Retina (tissue), 1 donor: ENCODE results near the gene BGN.

Source experiments
- DNase-seq: peaks from one replicate; pipeline ENCODE4 v3.0.0-alpha.2; 2016

The BGN gene

GRCh38 chrX:153509592-153509991 lies 14.8 kb downstream of the BGN start:
- DNase-seq = no peak

- no peak for DNase-seq
Observed at GRCh38 chrX:153510383-153510782, 15.6 kb downstream of the BGN start.

DNA sequence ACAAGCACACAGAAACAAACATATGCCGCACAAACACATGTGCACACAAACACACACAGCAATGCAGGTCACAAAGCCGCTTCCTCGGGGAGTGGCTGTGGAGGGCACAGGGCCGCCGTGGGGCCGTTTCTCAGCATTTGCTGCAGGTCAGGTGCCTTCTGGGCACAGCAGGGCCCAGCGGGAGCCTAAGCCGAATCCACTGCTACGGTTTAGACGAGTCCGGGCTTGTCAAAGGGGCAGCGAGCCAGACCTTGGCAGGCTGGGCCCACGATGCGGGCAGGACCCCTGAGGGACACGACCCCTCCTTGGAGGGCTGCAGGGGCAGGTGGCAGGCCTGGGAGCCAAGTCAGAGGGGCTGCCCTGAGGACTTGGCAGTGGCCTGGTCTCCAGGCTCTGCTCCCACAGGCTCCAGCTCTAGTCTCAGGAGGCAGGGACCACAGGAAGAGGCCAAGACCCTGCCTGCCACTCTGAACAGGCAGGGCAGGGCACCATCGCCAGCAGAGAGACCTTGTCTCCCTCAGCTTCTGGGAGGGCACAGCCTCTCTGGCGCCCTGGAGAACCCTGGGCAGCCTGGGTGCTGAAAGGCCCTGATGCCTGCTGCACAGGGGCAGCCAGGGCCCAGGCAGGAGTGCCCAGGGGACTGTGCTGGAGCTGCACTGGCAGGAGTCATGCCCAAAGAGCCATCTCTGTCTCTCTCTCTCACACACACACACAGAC lies 17.2 kb downstream of the BGN start:
- DNase-seq = no peak

GRCh38 chrX:153512501-153512893 lies 17.7 kb downstream of the BGN start:
- DNase-seq = no peak

DNA sequence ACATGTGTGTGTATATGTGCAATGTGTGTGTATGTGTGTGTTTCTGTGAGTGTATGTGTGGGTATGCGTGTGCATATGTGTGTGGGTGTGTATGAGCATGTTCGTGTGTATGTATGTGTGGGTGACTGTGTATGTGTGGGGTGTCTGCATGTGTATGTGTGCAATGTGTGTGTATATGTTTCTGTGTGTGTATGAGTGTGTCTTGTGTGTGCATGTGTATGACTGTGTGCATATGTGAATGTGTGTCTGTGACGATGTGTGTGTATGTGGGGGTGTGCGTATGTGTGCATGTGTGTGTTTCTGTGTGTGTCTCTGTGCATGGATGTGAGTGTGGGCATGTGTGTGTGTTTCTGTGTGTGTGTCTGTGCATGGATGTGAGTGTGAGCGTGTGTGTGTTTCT lies 18.5 kb downstream of the BGN start:
- DNase-seq = no peak

DNA sequence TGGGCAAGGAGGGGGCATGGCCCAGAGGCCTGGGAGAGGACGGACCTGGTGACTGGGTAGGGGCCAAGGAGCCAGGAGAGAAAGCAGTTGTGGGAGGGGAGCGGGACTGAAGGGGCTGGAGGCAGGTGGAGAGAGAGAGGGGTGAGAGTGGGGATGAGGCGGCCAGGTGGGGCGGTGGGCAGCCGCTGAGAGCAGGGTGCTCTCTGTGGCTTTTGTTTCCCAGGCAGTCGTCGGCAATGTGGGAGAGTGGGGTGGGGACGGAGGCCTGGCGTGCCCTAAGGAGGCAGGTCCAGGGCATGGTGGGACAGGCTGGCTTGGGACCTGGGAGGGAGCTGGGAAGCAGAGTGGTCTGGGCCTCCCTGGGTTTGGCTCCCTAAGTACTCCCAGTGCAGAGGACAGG lies 19.5 kb downstream of the BGN start:
- DNase-seq = no peak

DNA sequence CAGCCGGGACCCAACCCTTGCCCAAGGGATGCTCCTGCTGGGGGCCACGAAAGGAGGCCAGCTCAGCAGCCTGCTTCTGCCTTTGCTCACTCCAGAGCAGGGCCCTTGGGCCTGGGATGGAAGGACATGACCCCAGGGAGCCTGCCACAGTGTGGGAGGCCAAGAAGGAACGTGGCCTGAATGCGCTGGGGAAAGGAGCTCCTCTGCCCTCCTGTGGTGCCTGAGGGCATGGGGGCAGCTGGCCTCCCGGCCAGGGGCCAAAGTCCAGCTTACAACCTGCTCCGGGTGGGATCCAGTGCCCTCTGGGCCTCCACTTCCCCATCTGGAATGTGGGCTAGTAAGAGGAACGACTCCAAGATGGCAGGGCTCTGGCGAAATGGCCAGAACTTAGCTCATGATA lies 20.7 kb downstream of the BGN start:
- no peak for DNase-seq

GRCh38 chrX:153516073-153516472 lies 21.3 kb downstream of the BGN start:
- no peak for DNase-seq

DNA sequence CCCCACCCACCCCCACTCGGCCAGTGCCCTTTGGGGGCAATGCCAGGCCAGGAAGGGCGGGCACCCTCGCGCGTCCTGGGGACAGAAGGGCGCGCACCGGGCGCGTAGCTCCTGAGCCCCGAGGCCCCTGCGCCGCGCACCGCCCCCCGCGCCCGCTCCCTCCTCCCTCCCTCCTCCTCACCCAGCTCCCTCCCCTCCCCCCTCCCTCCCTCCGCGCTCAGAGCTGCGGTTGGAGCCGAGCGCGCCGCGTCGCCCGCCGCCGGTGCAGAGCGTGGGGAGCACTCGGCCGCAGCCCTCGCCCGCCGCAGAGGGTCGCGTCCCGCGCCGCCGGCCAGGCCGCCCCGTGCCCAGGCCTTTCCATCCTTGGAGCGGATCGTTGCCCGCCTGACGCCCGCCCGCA lies 22.6 kb downstream of the BGN start, which contains the start of gene ATP2B3:
Gene ATP2B3, plus strand, starts transcription at position 220 of the 400 bp plus-strand sequence. CDS start 18,606 bp downstream, outside the sequence.
- no peak for DNase-seq

DNA sequence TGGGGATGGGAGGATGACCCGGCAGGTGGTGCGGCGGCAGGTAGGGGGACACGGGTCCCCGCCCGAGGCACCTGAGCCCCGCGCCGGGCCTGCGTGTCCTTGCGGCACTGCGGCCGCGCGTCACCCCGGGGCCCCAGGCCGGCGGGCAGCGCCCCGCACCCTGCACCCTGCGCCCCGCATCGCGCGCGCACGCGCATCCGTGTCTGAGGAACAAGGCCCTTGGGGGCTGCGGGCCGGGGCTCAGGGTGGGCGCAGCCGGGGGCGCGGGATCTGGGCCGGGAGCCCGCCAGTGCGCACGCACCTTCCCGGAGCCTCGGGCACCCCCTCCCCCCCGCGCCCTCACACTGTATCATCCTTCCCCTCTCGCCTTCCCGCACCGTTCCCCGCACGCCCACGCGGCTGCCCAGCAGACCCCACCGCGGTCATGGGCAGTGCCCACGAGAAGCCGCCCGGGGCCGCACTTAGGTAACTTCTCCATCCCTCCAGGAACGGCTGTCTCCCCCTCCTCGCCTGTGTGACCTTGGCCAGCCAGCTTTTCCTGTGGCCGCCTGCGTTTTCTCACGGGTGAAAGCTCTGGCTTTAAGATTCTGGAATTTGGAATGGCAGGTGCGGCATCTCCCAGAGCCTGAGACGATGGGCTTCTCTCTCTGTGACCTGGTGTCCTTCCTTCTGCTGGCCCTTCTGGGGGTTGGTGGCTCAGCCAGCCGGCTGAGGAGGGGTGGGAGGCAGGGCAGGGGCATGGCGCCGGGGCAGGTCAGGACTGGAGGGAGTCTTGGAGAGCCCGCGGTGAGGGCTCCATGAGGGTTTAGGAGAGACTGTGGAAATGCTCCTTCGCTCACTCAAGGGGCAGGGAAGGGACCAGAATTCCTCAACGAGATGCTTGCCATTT lies 23.4 kb downstream of the BGN start:
- no peak for DNase-seq

DNA sequence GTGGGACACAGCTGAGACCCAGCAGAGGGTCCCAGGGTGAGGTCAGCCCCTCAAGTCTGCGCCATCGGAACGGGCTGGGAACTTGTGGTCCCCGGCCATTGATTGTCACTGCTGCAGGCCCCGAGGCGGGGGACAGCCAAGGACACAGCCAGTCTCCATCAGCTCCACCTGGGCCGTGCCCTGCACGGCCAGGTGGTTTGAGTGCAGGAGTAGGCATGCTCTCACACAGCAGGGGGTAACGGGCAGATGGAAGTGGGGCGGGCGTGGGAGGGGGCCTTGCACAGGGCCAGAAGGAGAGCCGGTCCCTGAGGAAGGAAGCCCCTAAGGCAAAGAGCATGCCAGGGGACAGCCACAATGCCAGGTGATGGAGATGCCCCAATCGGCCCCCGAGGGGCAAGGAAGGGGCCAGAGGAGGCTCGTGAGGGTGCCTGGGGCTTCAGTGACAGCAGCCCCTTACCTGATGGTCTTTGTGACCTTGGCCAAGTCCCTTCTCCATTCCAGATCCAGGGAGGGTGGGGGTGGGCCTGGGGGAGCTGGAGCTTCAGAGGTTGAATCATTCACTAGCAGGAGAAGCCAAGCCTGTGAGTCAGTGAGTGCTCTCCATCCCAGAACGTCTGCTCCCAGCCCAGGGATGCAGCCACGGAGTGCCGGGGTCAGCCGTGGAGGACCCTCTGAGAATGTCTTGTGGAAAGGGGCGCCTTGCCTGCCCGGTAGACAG lies 24.9 kb downstream of the BGN start:
- DNase-seq = no peak

GRCh38 chrX:153520287-153520917 lies 25.6 kb downstream of the BGN start:
- no peak for DNase-seq

DNA sequence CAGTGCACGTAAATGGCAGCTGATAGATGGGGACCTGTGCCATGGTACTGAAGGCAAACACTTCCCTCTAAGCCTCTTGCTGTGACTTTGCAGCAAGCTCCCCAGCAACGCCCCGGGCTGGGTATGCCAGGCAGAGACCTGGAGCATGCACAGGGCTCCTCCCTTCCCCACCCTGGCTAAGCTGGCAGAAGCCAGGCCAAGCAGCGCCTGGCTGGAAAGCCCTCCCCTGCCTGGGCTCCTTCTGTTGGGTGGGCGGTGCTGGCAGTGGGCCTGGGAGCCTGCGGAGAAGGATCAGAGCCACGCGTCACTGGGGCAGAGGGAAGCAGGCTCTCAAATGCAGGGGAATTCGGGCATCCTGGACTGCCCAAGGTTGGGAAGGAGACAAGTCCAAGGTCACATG lies 26.3 kb downstream of the BGN start:
- no peak for DNase-seq

GRCh38 chrX:153522259-153522658 lies 27.5 kb downstream of the BGN start:
- no peak for DNase-seq

DNA sequence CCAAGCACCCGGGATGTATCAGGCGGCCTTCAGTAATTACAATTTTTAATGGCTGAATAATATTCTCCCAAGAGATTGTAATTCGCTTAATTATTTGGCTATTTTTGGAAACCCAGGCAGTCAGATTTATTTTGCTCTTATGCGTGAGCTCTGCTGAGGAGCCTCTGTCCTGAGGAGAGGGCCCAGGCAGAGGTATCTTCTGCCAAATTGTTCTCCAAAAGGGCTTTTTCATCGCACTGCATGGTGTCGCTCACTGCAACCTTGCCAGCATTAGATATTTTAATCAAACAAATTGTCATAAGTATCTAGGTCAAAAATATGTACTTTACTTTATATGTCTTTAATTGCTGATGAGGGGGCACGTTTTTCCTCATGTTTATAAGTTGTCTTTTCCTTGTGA lies 28.5 kb downstream of the BGN start:
- DNase-seq = no peak

DNA sequence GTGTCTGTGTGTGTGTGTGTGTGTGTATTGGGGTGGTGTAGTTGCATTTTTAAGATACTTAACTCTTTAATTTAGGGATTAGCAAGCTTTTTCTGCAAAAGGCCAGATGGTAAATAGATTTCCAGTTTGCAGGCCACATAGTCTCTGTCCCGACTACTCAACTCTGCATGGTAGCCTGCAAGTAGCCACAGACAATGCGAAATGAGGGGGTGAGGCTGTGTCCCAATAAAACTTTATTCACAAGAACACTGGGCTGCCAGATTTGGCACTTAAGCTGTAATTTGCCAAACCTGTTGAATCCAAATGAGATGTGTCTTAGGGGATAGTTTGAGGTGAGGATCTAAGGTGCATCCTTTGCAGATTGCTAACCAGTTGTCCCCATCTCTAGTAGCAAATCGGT lies 29.5 kb downstream of the BGN start:
- no peak for DNase-seq

DNA sequence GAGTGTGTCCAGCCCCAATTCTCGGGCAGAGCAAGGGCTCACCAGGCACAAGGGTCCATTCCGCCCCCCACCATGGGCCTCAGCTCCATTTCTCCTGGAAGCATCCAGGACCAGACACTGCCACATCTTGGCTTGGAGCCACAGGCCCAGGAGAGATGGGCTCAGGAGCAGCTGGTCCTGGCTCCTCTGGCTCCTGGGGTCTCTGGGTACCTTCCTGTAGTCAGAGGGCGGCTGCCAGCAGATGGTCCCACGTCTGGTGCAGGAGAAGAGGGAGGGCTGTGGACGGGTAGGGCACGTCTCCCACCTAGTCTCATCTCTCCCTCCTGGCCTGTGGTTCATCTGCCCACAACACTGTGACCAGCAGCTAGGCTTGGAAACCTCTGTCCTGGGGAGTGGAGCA lies 30.7 kb downstream of the BGN start:
- DNase-seq = no peak

GRCh38 chrX:153526042-153526441 lies 31.3 kb downstream of the BGN start:
- DNase-seq = no peak

DNA sequence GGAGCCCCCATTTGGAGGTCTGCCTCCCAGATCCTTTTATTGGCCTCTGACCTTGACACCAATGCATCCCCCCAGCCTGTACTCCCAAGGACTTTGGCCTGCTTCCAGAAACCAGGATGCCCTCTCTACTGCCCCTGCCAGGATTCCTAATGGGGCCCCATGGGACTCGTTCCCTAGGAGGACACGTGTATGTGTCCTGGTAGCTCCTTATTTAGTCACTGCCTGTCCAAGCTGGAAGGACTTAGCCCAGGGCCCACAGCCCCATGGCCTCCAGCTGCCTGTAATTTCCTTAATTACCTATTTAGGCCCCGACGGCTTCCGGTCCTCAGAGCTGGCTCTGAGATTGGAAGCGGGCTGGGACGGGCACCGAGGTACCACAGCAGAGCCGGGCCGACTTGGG lies 32.0 kb downstream of the BGN start:
- DNase-seq = no peak

DNA sequence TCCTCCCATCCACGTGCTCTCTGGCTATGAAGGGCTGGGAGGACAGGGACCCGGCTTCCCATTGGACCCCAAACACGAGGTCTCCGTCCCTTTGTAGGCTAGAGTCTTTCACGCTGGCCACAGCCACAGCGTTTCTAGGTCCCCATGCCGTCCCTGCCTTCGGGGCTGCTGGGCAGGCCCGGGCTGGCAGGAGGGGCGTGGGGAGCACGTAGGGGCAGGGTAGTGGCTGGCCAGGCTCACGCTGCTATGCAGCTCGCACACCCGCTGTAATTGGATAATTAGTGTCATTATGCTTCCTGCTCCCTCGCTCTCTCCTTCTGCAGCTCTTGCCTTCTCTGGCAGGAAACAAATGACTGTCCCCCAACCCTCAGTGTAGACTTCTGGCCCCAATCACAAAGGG lies 32.4 kb downstream of the BGN start:
- DNase-seq = peak; percentile 54

DNA sequence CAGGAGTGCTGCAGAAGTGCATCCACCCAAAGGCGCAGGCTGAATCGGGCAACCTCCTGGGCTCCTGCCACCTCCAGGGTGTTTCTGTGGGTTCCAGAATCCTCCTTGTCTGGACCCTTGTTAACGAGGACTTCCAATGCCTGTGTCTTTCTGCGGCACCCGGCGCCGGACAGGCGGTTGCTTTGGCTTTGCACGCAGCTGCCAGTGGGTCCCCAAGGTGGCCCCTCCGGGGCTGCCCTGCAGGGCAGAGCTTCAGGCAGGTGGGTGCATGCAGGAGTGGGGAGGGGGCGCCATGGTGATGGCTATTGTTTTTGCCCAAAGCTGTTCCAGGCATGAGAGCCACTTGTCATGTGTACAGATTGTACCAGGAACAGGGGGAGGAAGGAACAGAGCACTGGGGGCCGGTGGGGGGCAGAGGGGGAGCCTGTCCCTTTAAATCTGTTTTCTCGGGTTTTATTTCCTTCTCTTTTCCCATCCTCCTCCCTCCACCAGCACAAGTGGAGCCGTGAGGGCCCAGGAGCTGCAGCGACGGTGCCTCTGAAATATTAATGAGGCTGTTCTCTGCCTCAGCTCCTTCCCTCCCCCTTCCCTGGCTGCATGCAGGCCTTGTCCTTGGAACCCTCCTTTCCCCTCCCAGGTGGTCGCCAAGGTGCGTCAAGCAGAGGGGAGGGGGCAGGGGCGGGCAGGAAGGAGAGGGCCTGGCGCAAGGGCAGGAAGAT lies 35.8 kb downstream of the BGN start:
- no peak for DNase-seq

- no peak for DNase-seq
Observed at GRCh38 chrX:153533091-153533490, 38.3 kb downstream of the BGN start.
